H9 (cell line): Measurements from ENCODE around the gene HIC1. TPM values are rescaled to one million over a fixed set of nuclear protein-coding genes. Genes with fewer than 3 reads are reported as not detected.

Experiments used
- DNase-seq: peaks from one replicate; pipeline ENCODE4 v3.0.0-alpha.2; 2017
- H2AFZ ChIP-seq: one replicate; pipeline ENCODE4 v1.6.1; 2013; ENCODE audit warnings: mild to moderate bottlenecking, low read length, control low read depth, moderate library complexity
- H2AK5ac ChIP-seq: 2 replicates; pipeline ENCODE4 v1.6.1; 2013; ENCODE audit warnings: low read length, control low read depth, mixed read lengths; ENCODE audit not compliant: insufficient read length
- H2BK120ac ChIP-seq: one replicate; pipeline ENCODE4 v1.6.1; 2013; ENCODE audit warnings: low read depth, mild to moderate bottlenecking, low read length, control low read depth, inconsistent platforms; ENCODE audit not compliant: poor library complexity, severe bottlenecking
- H2BK12ac ChIP-seq: 2 replicates; pipeline ENCODE4 v1.6.1; 2013; ENCODE audit warnings: low read length, control low read depth, mixed read lengths, low read depth; ENCODE audit not compliant: insufficient read length
- H2BK15ac ChIP-seq: 2 replicates; pipeline ENCODE4 v1.6.1; 2013; ENCODE audit warnings: low read depth, low read length, control low read depth
- H2BK20ac ChIP-seq: one replicate; pipeline ENCODE4 v1.6.1; 2013; ENCODE audit warnings: low read depth, mild to moderate bottlenecking, low read length, control low read depth, inconsistent platforms; ENCODE audit not compliant: poor library complexity, severe bottlenecking
- H2BK5ac ChIP-seq: 2 replicates; pipeline ENCODE4 v1.6.1; 2013; ENCODE audit warnings: low read length, control low read depth, mixed read lengths; ENCODE audit not compliant: insufficient read length
- H3K14ac ChIP-seq: 2 replicates; pipeline ENCODE4 v1.6.1; 2013; ENCODE audit warnings: low read length, control low read depth; ENCODE audit not compliant: insufficient read depth
- H3K18ac ChIP-seq: 2 replicates; pipeline ENCODE4 v1.6.1; 2013; ENCODE audit warnings: low read depth, mild to moderate bottlenecking, mixed read lengths, low read length, control low read depth; ENCODE audit not compliant: insufficient read length
- H3K23ac ChIP-seq: 2 replicates; pipeline ENCODE4 v1.6.1; 2013; ENCODE audit warnings: low read length, control low read depth, mixed read lengths, low read depth; ENCODE audit not compliant: insufficient read length
- H3K23me2 ChIP-seq: 2 replicates; pipeline ENCODE4 v1.6.1; 2013; ENCODE audit warnings: low read depth, mild to moderate bottlenecking, mixed read lengths, low read length, control low read depth; ENCODE audit not compliant: insufficient read length, poor library complexity, severe bottlenecking
- H3K27ac ChIP-seq: 2 replicates; pipeline ENCODE4 v1.5.1; 2013; ENCODE audit warnings: low read length, control low read depth, mixed read lengths, low read depth; ENCODE audit not compliant: insufficient read length
- H3K27me3 ChIP-seq: 2 replicates; pipeline ENCODE4 v1.6.1; 2013; ENCODE audit warnings: low read length, control low read depth, inconsistent platforms; ENCODE audit not compliant: insufficient read depth
- H3K4ac ChIP-seq: 2 replicates; pipeline ENCODE4 v1.6.1; 2013; ENCODE audit warnings: low read depth, mild to moderate bottlenecking, control low read depth, inconsistent platforms, low read length, moderate library complexity
- H3K4me1 ChIP-seq: 2 replicates; pipeline ENCODE4 v1.6.1; 2013; ENCODE audit warnings: low read length, control low read depth, inconsistent platforms; ENCODE audit not compliant: insufficient read depth
- H3K4me2 ChIP-seq: 2 replicates; pipeline ENCODE4 v1.6.1; 2013; ENCODE audit warnings: low read length, control low read depth, mixed read lengths; ENCODE audit not compliant: insufficient read length, insufficient read depth
- H3K56ac ChIP-seq: 2 replicates; pipeline ENCODE4 v1.6.1; 2013; ENCODE audit warnings: low read depth, mild to moderate bottlenecking, mixed read lengths, low read length, control low read depth; ENCODE audit not compliant: insufficient read length
- H3K79me1 ChIP-seq: 2 replicates; pipeline ENCODE4 v1.6.1; 2013; ENCODE audit warnings: low read depth, mild to moderate bottlenecking, moderate library complexity, low read length, control low read depth, inconsistent platforms; ENCODE audit not compliant: insufficient read depth, poor library complexity, severe bottlenecking
- H3K79me2 ChIP-seq: 2 replicates; pipeline ENCODE4 v1.6.1; 2013; ENCODE audit warnings: low read length, control low read depth, inconsistent platforms; ENCODE audit not compliant: insufficient read depth
- H3K9ac ChIP-seq: 2 replicates; pipeline ENCODE4 v1.6.1; 2013; ENCODE audit warnings: low read length, control low read depth, mixed read lengths; ENCODE audit not compliant: insufficient read length; ENCODE audit errors: extremely low read depth
- H3K9me3 ChIP-seq: one replicate; pipeline ENCODE4 v1.6.1; 2013; ENCODE audit warnings: low read depth, low read length, inconsistent platforms; ENCODE audit not compliant: control insufficient read depth
- H3T11ph ChIP-seq: one replicate; pipeline ENCODE4 v1.6.1; 2013; ENCODE audit warnings: mild to moderate bottlenecking, low read length, control low read depth, inconsistent platforms
- H4K20me1 ChIP-seq: one replicate; pipeline ENCODE4 v1.6.1; 2013; ENCODE audit not compliant: control insufficient read depth, insufficient read length, insufficient read depth
- H4K5ac ChIP-seq: 2 replicates; pipeline ENCODE4 v1.6.1; 2013; ENCODE audit warnings: low read depth, mild to moderate bottlenecking, mixed read lengths, low read length, control low read depth; ENCODE audit not compliant: insufficient read length
- H4K8ac ChIP-seq: replicated peaks from 2 replicates; pipeline ENCODE4 v1.6.1; 2013; ENCODE audit warnings: low read length, control low read depth, mixed read lengths, low read depth; ENCODE audit not compliant: insufficient read length
- H4K91ac ChIP-seq: 2 replicates; pipeline ENCODE4 v1.6.1; 2013; ENCODE audit warnings: low read depth, mild to moderate bottlenecking, moderate library complexity, mixed read lengths, low read length, control low read depth; ENCODE audit not compliant: insufficient read length
- H3K27ac Mint-ChIP-seq, 3 experiments: 2 replicates in 2 of 3; 3 replicates in 1 of 3; pipeline ENCODE4 v1.8.0; 2020 to 2021; ENCODE audit warnings: mixed read lengths in 3 of 3, mild to moderate bottlenecking in 1 of 3, moderate library complexity in 1 of 3
- H3K27me3 Mint-ChIP-seq: 2 replicates; pipeline ENCODE4 v1.8.0; 2021; ENCODE audit warnings: low read depth, mild to moderate bottlenecking, moderate library complexity, mixed read lengths
- H3K36me3 Mint-ChIP-seq, 3 experiments: 2 replicates in 2 of 3; 3 replicates in 1 of 3; pipeline ENCODE4 v1.8.0; 2020 to 2021; ENCODE audit warnings: low read depth in 3 of 3, mixed read lengths in 3 of 3; ENCODE audit not compliant: insufficient read depth in 1 of 3
- H3K4me1 Mint-ChIP-seq, 2 experiments: 2 replicates each; pipeline ENCODE4 v1.8.0; 2020; ENCODE audit warnings: mixed read lengths in 2 of 2
- H3K4me3 Mint-ChIP-seq, 2 experiments: 2 replicates in 1 of 2; 3 replicates in 1 of 2; pipeline ENCODE4 v1.8.0; 2020 to 2021; ENCODE audit warnings: mild to moderate bottlenecking in 2 of 2, mixed read lengths in 2 of 2, moderate library complexity in 1 of 2
- H3K9me3 Mint-ChIP-seq, 2 experiments: 2 replicates in 1 of 2; 3 replicates in 1 of 2; pipeline ENCODE4 v1.8.0; 2020; ENCODE audit warnings: mild to moderate bottlenecking in 2 of 2, mixed read lengths in 2 of 2, moderate library complexity in 1 of 2
- WGBS: extraction: QIAGEN DNeasy Blood & Tissue Kit; methylation state at CpG from one replicate; pipeline ENCODE4 v1.1.7; 2013; ENCODE audit warnings: missing lambda C conversion rate, low lambda C conversion rate, mixed read lengths; ENCODE audit not compliant: insufficient read length; ENCODE audit errors: extremely low coverage; 5-methylcytosine and 5-hydroxymethylcytosine counted together
- total RNA-seq: library from RNA; stranded (reverse); gene quantifications from 2 replicates; pipeline ENCODE4 v1.2.1, GENCODE V29; 2021
- TF ChIP-seq, protein P1 (sequence below): fragments of 200-600 bp; sonication (generic); conservative IDR thresholded peaks from 3 replicates; pipeline ENCODE4 v1.8.0; 2021; ENCODE audit warnings: antibody characterized with exemption, mild to moderate bottlenecking

The HIC1 gene
- total RNA-seq, 1 experiment from 2014 or later: 1.8 TPM

DNA sequence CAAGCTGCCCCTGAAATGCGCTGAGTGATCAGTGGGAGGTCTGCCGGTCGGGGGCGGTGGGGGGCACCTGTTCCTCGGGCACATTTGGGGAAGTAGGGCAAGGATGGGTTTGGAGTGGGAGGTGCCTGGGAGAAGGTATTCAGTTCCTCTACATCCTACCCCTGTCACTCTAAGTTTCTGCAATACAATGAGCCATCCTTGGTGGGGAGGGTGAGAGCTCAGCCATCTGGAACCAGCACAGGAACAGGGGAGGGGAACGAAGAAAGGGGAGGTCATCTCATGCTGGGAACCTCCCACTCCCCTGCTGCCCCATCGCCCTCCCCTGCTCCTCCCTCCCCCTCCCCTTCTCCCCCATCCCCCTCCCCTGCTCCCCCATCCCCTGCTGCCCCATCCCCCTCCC lies 20.7 kb upstream of the HIC1 start:
- no peak overlapping the region for H3K27ac Mint-ChIP-seq
- H3K4me2 ChIP-seq: no peak overlapping the region
- H3K27ac ChIP-seq: no peak overlapping the region

More for the DNA sequence above, 20.7 kb upstream of the HIC1 start:
- Histone ChIP-seq H3K4me1 (no peaks in the 10 kb centered on the region), H4K8ac (no peak overlapping the region), H2BK20ac (no peak overlapping the region), H2BK5ac (no peak overlapping the region), H3K27me3 (peaks cover under 1% of the 10 kb centered on the region; the same call in 1 of the 2 replicates), H2AK5ac (no peak overlapping the region), H3K23ac (no peak overlapping the region), H3K23me2 (peaks cover 3% of the 10 kb centered on the region), H2BK120ac (no peak overlapping the region), H3K18ac (no peak overlapping the region), H2BK12ac (no peak overlapping the region), H2BK15ac (no peak overlapping the region), H3K56ac (no peak overlapping the region), H4K91ac (no peak overlapping the region), H3K14ac (no peak overlapping the region), H3K4ac (no peak overlapping the region), H3K9ac (no peak overlapping the region), H4K20me1 (no peaks in the 10 kb centered on the region), H3T11ph (no peak overlapping the region), H2AFZ (no peak overlapping the region), H3K79me1 (no peaks in the 10 kb centered on the region), H4K5ac (no peak overlapping the region), H3K9me3 (no peaks in the 10 kb centered on the region), H3K79me2 (no peaks in the 10 kb centered on the region)
- Mint-ChIP-seq H3K4me3 (peak overlapping the region in 1 of 2 experiments; percentile 38; a peak in 1 of 5 replicates), H3K9me3 (no peaks in the 10 kb centered on the region; a peak in 1 of 5 replicates), H3K27me3 (peaks cover 7% of the 10 kb centered on the region), H3K4me1 (peaks cover 9 to 31% of the 10 kb centered on the region in 2 experiments), H3K36me3 (peaks cover 0 to 13% (median 11%) of the 10 kb centered on the region in 3 experiments; a peak in 6 of 7 replicates)
- WGBS: no CpG with 5 or more reads among the region's 7 CpGs
- peak; percentile 53 for DNase-seq
- TF ChIP-seq, protein P1, sequence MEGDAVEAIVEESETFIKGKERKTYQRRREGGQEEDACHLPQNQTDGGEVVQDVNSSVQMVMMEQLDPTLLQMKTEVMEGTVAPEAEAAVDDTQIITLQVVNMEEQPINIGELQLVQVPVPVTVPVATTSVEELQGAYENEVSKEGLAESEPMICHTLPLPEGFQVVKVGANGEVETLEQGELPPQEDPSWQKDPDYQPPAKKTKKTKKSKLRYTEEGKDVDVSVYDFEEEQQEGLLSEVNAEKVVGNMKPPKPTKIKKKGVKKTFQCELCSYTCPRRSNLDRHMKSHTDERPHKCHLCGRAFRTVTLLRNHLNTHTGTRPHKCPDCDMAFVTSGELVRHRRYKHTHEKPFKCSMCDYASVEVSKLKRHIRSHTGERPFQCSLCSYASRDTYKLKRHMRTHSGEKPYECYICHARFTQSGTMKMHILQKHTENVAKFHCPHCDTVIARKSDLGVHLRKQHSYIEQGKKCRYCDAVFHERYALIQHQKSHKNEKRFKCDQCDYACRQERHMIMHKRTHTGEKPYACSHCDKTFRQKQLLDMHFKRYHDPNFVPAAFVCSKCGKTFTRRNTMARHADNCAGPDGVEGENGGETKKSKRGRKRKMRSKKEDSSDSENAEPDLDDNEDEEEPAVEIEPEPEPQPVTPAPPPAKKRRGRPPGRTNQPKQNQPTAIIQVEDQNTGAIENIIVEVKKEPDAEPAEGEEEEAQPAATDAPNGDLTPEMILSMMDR: no peak
